Measurements from ENCODE around the gene LRP5.

Gene LRP5

DNA sequence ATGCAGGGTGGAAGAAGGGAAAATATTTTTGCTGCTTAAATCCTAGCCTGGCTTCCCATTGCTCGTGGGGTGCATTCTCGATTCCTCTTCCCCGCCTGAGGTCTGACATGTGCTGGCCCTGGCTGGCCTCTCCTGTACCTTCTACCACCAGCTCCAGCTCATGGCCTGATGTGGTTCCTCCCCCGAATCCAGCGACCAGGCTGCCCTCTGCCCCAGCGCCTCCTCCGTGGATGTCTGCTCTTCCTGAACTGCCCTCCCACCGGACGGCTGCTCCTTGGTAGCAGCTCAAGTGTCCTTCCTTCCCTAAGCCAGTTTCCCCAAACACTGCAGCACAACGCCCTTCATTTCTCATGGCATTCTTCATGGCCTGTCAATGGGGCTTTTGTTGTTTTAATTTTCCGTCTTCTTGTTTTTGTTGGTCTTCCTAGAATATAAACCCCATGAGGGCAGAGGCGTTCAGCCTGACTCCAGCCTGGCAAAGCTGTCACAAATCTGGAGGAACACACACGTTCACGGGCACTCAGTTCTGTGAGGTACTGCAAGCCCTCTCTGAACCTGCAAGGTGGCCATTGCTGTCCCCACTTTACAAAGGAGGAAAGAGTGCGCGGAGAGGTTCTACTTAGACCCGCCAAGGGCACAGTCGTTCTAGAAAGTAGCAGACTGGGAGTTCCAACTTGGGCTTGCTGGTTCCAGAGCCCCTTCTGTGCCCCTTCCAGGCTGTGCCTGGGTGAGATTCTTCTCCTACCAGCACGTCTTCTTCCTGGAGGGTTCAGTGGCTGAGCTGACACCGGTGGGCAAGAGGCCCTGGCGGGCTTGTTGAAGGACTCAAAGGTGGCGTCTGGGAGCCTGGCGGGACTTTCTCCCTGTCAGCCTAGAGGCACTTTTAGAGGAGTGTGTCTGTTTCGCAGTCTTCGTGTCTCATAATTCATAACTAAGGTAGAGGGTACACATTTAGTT, 953 bp upstream of the LRP5 start:
- no peak for DNase-seq

- DNase-seq = no peak
Observed at GRCh38 chr11:68312780-68313573, 586 bp downstream of the LRP5 start.

- DNase-seq = peak; percentile 9
Observed at GRCh38 chr11:68313574-68314202, 1.3 kb downstream of the LRP5 start.

GRCh38 chr11:68314203-68315170, 2.1 kb downstream of the LRP5 start:
- no peak for DNase-seq

GRCh38 chr11:68315171-68315920, 3.0 kb downstream of the LRP5 start:
- no peak for DNase-seq

DNA sequence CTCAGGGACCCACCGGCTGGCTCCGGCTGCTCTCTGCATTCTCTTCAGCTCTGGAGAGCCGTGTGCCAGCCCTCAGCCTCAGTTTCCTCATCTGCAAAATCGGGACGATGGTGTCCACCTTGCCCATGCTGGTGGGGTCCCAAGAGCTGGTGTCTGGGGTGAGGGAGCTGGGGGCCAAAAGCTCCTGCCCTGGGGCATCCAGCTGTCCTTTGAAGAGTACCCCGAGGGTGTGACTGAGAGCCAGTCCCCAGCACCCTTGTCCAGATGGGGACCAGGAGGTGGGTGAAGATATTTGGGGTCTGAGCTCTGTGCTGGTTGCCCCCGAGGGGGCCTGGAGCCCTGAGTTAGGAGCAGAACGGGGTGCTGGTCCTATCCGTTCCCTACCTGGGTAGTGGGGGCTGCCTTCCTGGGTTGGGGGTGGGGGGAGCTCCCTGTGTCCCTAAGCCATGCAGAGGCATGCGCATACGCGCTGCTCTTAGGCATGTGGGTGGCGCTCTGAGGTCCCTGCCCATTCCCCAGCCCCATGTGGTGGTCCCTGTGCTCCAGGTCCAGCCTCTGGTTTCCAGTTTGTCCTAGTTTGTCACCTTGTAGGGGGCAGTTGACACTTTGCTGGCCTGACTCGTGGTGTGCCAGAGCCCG, 4.9 kb downstream of the LRP5 start:
- no peak for DNase-seq

- DNase-seq = no peak
Observed at GRCh38 chr11:68321293-68322051, 9.1 kb downstream of the LRP5 start.

GRCh38 chr11:68322052-68322430, 9.7 kb downstream of the LRP5 start:
- no peak for DNase-seq

DNA sequence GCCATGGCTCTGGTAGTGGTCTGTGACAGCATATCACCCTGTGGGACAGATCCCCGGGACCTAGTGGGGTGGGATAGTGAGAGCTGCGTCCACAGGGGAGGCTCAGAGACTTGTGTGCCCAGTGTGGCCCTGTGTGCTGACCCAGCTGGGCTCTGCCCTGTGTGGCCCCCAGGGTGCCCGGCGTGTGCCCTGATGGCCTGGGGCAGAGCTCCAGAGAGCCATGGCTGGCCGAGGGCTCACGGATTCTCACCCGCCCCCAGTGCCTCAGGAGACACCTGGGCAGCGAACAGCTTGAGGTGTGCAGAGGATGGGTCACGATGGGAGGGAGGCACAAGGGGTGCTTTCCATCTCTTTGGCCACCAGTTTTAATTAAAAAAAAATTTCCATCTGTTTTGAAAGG, 11.8 kb downstream of the LRP5 start:
- no peak for DNase-seq

DNA sequence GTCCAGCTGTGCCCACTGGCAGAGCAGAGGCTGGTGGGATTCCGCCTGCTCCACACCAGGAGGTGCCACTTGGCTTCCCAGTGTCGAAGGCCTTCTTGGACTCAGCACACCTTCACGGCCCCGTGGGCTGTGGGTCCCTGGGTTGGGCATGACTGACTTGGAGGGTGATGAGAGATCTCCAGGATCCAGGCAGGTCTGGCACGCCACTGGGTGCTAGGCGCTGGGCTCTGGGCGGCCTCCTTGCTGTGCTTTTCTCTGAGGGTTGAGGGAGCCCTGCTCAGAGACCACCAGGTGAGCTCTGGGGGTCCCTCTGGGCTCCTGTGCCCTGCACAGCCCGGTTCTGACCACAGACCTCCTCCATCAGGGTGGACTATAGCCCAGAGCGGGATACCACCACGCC, 12.3 kb downstream of the LRP5 start:
- DNase-seq = no peak

- no peak for DNase-seq
Observed at GRCh38 chr11:68325183-68325906, 13.0 kb downstream of the LRP5 start.

DNA sequence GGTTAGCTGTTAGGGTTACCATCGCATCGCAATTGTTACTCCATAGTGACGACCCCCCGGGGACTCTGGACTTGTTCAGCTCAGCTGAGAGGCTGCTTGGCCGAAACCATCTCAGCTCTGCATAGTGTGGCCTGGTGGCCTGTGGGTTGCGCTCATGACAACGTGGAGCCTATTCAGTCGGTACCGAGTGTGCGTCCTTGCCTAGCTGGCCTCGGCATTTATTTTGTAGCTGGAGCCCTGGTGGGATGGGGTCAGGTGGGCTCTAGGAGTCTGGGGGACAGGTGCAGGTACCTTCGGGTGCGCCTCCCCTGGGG, 13.5 kb downstream of the LRP5 start:
- DNase-seq = no peak

- no peak for DNase-seq
Observed at GRCh38 chr11:68326334-68327215, 14.2 kb downstream of the LRP5 start.

- DNase-seq = no peak
Observed at GRCh38 chr11:68327586-68328370, 15.4 kb downstream of the LRP5 start.

DNA sequence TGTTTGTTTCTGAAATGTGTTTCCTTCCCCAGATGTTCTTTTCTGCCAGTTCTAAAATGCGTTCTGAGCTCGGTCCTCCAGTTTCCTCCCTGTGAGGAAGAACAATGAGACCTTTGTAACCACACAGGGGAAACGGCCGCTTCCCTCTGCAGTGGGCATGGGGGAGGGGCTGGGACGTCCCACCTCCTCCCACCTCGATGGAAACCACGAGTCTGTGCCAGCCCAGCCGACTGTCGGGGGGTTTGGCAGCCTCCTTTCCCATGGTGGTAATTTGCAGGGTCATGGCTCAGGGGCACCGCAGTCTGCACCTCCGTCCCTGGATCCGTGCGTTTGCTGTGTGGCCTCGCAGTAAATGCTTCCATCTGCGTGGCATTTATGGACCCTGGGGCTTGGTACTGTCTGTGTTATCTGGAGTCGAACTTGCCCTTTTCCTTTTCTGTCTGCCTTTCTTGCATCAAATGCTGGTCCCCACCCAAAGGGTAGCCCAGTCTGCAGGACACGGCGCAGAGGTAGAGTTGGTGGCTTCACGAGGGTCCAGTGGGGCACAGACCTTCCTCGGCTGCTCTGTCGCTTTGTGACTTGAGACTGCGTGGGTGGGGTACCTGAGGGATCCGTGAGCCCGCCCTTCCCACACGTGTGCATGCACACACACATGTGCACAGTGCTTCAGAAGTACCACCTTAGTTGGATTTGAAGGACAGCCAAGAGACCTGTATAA, 16.1 kb downstream of the LRP5 start:
- no peak for DNase-seq

GRCh38 chr11:68329536-68329935, 17.1 kb downstream of the LRP5 start:
- no peak for DNase-seq
